IPS-18a (cell line): ENCODE data around the gene BAHD1.
"Not testable (repeated sequence)": the region's sequence is repeated elsewhere in the genome, so short reads cannot be mapped to it uniquely, and the experiment has no call there.

Experiments used
- H3K27ac ChIP-seq: one replicate; pipeline ENCODE4 v1.5.1; 2013; ENCODE audit warnings: low read length
- H3K27me3 ChIP-seq: one replicate; pipeline ENCODE4 v1.6.1; 2013; ENCODE audit warnings: mild to moderate bottlenecking, low read length; ENCODE audit not compliant: control insufficient read depth, insufficient read depth
- H3K36me3 ChIP-seq: one replicate; pipeline ENCODE4 v1.6.1; 2013; ENCODE audit warnings: low read depth, low read length; ENCODE audit not compliant: control insufficient read depth
- H3K4me1 ChIP-seq: one replicate; pipeline ENCODE4 v1.6.1; 2013; ENCODE audit warnings: low read depth, low read length; ENCODE audit not compliant: control insufficient read depth
- H3K4me3 ChIP-seq: one replicate; pipeline ENCODE4 v1.5.1; 2013; ENCODE audit warnings: low read length
- H3K9ac ChIP-seq: one replicate; pipeline ENCODE4 v1.6.1; 2013; ENCODE audit warnings: mild to moderate bottlenecking, low read length, moderate library complexity
- H3K9me3 ChIP-seq: one replicate; pipeline ENCODE4 v1.6.1; 2013; ENCODE audit warnings: low read depth, low read length; ENCODE audit not compliant: control insufficient read depth

BAHD1 gene

DNA sequence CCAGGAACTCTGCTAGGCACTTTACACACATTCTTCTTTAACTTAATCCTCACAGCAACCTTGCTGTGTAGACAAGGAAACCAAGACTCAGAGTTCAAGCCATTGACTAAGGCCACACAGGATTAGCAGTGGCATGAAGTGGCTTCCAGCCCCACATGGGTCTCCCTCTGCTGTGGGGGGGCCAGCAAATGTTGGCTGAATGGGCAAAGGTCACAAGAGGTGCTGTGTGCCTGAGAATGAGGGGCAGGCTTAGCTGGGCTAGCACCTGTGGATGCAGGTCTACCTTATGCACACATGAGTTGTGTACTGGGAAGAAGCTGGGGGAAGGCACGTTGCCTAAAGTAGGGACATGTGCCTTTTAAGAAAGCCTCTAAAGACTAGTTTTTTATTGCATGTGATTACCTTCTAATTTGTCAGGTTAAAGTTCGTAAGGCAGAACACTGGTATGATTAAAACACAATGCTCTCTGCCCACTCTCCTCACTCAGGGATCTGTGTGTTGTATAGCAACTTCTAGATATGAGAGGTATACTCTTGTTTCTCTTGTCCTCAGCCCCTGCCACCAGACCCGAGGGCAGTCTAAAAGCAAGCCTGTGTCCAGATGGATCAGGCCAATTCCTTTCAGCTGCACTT, 10.9 kb downstream of the BAHD1 start:
- no peaks in the 10 kb centered on the region for H3K9me3 ChIP-seq
- H3K9ac ChIP-seq = no peak overlapping the region
- no peak overlapping the region for H3K4me3 ChIP-seq
- peaks cover 4% of the 10 kb centered on the region for H3K36me3 ChIP-seq
- H3K27me3 ChIP-seq = no peaks in the 10 kb centered on the region
- H3K27ac ChIP-seq = no peak overlapping the region
- H3K4me1 ChIP-seq = peaks cover 20% of the 10 kb centered on the region

DNA sequence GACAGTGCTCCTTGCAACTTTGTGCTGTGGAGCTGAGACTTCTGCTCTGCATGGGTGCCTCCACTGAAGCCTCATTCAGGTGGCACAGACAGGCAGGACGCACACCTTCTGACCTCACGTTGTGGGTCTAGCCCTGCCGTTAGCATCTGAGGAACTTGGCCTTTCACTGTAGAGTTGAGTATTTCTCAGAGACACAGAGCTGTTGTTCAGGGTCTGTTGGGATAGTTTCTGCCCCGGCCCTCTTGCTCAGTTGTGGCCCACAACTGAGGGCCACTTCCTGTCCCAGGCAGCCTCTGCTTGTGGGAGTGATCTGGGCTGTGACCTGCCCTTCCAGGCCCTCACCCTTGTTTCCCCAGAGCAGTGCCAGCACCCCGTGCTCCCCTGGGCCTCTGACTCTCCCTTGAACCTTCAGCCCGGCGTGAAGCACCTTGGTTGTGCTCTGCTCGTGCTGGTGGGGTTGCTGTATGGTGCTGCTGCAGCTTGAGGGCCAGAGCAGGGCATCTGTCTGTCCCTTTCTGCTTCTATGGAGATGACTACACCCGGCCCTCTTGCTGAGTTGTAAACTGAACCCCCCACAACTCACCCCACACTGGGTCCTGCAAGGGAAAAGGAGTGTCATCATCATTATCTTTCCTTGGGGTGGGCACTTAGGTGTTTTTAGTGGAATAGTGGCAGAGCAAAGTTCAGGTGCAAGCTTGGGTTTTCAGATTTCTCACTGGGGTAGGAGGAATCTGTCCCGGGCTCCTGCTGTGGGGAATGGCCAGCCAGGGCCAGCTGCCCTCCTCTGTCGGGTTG, 11.7 kb downstream of the BAHD1 start:
- Histone ChIP-seq H3K4me1 (peaks cover 20% of the 10 kb centered on the region), H3K27ac (no peak overlapping the region), H3K27me3 (no peaks in the 10 kb centered on the region), H3K9me3 (no peaks in the 10 kb centered on the region), H3K9ac (no peak overlapping the region), H3K4me3 (no peak overlapping the region), H3K36me3 (no peaks in the 10 kb centered on the region)

DNA sequence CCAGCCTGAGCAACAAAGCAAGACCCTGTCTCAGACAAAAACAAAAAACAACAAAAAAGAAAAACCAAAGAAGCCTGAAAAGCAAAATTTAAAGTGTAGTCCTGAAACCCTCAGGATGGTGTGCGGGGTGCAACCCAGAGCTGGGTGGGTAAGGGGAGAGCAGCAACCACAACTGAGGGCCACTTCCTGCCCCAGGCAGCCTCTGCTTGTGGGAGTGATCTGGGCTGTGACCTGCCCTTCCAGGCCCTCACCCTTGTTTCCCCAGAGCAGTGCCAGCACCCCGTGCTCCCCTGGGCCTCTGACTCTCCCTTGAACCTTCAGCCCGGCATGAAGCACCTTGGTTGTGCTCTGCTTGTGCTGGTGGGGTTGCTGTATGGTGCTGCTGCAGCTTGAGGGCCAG, 13.2 kb downstream of the BAHD1 start:
- H3K9ac ChIP-seq, H3K4me3 ChIP-seq, H3K27me3 ChIP-seq, H3K27ac ChIP-seq, H3K9me3 ChIP-seq, H3K36me3 ChIP-seq: not testable (repeated sequence)
- peaks cover 20% of the 10 kb centered on the region for H3K4me1 ChIP-seq

DNA sequence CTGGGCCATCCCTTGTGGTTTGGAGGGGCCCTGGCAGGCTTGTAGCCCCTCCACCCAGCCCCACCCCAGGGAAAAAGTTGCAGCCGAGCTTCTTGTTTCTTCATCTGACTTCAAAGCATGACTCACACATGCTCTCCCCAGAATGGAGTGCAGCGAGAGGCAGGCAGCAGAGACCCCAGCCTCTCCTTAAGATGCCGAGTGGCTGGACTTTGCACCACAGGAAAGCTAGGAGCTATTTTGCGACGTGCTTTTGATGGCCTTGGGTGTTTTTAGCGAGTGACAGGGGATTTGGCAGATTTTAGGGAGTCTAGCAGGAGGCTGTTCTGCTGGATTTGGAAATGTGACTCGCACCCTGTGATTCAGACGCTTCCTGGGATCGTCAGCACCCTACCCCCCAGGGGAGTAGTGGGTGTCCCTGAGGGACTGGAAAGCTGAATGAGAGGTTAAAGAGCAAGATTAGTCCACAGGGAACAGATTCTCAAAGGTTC, 14.2 kb downstream of the BAHD1 start:
- no peaks in the 10 kb centered on the region for H3K9me3 ChIP-seq
- H3K27me3 ChIP-seq = no peaks in the 10 kb centered on the region
- peaks cover 8% of the 10 kb centered on the region for H3K36me3 ChIP-seq
- H3K9ac ChIP-seq = no peak overlapping the region
- H3K4me3 ChIP-seq = no peak overlapping the region
- H3K27ac ChIP-seq = no peak overlapping the region
- peaks cover 20% of the 10 kb centered on the region for H3K4me1 ChIP-seq

DNA sequence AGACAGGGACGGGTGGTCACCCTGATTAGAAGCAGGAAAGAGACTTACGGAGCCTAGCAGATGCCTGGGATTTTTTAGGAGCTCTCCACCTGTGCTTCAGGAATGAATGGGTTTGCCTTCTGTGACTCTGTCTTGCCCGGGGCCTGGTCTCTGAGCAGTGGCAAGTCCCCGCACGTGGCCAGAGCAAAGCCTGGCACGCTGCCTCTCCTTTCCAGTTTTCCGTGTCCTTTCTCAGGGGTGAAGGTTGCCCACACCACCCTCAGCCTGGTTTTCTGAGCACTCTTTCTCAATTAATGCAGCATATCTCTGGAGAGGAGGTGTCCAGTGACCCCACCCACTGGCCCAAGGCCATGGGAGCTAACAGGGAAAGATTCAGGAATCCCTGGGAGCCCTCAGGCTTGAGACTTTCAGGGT, 15.6 kb downstream of the BAHD1 start:
- no peaks in the 10 kb centered on the region for H3K27me3 ChIP-seq
- no peaks in the 10 kb centered on the region for H3K9me3 ChIP-seq
- peaks cover 17% of the 10 kb centered on the region for H3K4me1 ChIP-seq
- H3K9ac ChIP-seq = no peak overlapping the region
- H3K36me3 ChIP-seq = peaks cover 18% of the 10 kb centered on the region
- no peak overlapping the region for H3K27ac ChIP-seq
- H3K4me3 ChIP-seq = no peak overlapping the region

DNA sequence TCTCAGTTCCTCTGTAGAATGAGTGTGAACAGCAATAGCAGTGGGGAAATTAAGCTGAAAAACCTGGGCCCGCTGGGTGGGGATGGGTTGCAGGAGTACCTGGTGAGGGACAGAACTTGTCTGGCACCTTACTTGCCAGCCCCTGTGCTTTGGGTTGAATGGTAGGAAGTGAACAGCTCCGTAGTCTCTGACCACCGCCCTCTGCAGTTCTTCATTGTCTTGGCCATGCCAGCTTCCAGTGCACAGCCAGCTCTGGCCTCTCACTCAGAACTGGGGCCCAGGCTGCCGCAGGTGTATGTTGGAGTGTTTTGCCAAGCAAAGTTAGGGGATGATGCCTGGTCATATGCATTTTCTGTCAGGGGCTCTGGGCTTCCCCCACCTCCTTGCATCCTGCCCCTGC, 16.0 kb downstream of the BAHD1 start:
- Histone ChIP-seq H3K4me3 (no peak overlapping the region), H3K4me1 (peaks cover 12% of the 10 kb centered on the region), H3K27me3 (no peaks in the 10 kb centered on the region), H3K9me3 (no peaks in the 10 kb centered on the region), H3K9ac (no peak overlapping the region), H3K27ac (no peak overlapping the region), H3K36me3 (peaks cover 19% of the 10 kb centered on the region)

DNA sequence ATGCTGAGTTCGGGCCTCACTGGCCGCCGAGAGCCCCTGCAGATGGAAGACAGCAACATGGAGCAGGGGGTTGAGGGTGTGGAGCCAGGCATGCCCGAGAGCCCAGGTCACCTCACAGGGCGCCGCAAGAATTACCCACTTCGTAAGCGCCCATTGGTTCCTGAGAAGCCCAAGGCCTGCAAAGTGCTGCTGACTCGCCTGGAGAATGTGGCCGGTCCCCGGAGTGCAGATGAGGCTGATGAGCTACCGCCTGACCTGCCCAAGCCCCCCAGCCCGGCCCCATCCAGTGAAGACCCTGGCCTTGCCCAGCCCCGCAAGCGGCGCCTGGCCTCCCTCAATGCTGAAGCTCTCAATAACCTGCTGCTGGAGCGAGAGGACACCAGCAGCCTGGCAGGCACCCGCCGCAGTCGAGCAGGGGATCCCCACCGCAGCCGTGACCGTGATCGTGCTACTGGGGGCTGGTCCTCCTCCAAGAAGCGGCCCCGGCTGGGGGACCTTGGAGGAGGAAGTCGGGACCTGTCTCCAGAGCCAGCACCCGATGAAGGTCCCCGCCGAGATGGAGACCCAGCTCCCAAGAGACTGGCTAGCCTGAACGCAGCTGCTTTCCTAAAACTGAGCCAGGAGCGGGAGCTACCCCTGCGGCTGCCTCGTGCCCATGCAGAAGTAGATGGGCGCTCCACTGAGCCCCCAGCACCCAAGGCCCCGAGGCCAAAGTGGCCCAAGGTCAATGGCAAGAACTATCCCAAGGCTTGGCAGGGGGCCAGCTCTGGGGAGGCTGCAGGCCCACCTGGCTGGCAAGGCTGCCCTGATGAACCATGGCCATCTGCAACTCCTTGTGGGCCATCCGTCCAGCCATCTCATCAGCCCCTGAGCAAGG, 18.0 kb downstream of the BAHD1 start:
- no peaks in the 10 kb centered on the region for H3K27me3 ChIP-seq
- no peak overlapping the region for H3K27ac ChIP-seq
- peaks cover 34% of the 10 kb centered on the region for H3K36me3 ChIP-seq
- H3K9ac ChIP-seq = no peak overlapping the region
- H3K4me1 ChIP-seq = no peaks in the 10 kb centered on the region
- H3K9me3 ChIP-seq = no peaks in the 10 kb centered on the region
- no peak overlapping the region for H3K4me3 ChIP-seq

DNA sequence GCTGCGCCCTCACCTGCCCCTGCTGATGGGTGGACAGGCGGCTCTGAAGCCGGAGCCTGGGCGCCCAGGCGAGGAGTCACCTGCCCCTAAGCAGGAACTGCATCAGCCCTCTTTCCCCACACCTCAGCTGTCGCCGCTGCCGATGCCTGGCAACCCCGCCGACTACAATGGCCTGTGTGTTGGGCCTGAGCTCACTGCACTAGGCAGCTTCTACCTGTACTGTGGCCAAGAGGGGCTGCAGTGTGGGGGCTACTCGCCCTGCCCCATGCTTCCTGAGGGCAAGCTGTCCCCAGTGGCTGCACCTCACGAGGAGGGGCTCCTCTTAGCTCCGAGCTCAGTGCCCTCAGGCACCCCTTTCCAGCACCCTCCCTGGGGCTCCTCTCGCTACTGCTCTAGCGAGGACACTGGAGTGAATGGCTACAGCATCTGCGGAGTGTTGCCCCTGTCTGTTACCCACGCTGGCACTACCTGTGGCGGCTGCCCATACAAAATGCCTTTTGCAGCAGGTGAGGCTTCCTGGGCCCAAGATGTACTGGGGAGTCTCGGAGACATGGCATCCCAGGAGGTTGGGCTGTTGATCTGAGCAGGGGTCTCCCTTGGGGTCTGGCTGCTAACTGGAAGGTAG, 18.8 kb downstream of the BAHD1 start:
- Histone ChIP-seq H3K27ac (no peak overlapping the region), H3K27me3 (no peaks in the 10 kb centered on the region), H3K4me3 (no peak overlapping the region), H3K4me1 (no peaks in the 10 kb centered on the region), H3K36me3 (peaks cover 42% of the 10 kb centered on the region), H3K9me3 (no peaks in the 10 kb centered on the region), H3K9ac (no peak overlapping the region)

DNA sequence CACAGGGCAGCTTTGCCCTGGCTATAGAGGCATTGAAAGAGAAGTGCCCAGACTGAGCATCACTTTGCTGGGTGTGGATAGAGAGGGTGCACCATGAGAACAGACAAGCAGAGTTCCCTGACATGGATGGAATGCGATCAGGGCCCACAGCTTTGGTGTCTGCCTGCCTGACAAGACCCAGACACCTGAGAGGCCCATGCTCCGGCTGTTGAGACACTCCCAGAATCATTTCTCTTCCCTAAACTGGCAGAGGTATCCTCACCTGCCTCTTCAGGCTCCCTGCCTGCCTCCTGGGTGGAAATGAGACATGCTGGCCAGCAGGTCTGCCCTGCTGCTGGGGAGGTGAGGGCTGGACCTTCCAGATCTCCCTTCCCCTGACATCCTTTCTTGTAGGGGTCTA, 19.7 kb downstream of the BAHD1 start:
- no peak overlapping the region for H3K9ac ChIP-seq
- H3K4me3 ChIP-seq = no peak overlapping the region
- peaks cover 51% of the 10 kb centered on the region for H3K36me3 ChIP-seq
- no peak overlapping the region for H3K27ac ChIP-seq
- no peaks in the 10 kb centered on the region for H3K4me1 ChIP-seq
- H3K9me3 ChIP-seq = no peaks in the 10 kb centered on the region
- H3K27me3 ChIP-seq = no peaks in the 10 kb centered on the region

DNA sequence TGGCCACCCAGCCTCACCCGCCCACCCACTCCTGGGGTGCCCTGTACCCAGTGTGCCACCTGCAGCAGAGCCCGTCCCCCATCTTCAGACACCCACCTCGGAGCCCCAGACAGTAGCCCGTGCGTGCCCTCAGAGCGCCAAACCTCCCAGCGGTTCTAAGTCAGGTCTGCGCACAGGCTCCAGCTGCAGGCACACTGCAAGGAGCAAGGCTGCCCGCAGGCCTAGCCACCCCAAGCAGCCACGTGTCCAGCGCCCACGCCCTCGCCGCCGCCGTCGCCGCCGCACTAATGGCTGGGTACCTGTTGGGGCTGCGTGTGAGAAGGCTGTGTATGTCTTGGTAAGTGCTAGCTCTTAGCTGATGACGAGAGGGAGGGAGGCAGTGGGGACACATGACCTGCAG, 21.2 kb downstream of the BAHD1 start:
- H3K9ac ChIP-seq = no peak overlapping the region
- peaks cover 66% of the 10 kb centered on the region for H3K36me3 ChIP-seq
- no peak overlapping the region for H3K27ac ChIP-seq
- no peaks in the 10 kb centered on the region for H3K27me3 ChIP-seq
- H3K4me3 ChIP-seq = no peak overlapping the region
- H3K9me3 ChIP-seq = no peaks in the 10 kb centered on the region
- no peaks in the 10 kb centered on the region for H3K4me1 ChIP-seq

DNA sequence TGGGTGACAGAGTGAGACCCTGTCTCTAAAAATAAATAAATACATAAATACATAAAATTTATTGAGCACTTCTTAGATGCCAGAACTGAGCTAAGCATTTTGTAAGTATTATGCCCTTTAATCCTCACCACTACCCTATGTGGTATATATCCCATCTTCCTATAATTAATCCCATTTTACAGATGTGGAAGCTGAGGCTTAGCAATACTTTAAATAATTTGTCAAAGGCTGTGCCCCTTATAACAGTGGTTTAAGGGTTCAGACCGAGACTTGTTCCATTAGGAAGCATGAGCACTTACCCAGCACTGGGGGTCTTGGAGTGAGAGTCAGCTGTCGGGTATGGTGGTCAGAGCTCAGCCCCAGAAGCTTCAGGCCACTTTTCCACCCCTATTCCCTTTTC, 22.5 kb downstream of the BAHD1 start:
- H3K27ac ChIP-seq = no peak overlapping the region
- H3K36me3 ChIP-seq = peaks cover 73% of the 10 kb centered on the region
- H3K9me3 ChIP-seq = no peaks in the 10 kb centered on the region
- no peak overlapping the region for H3K4me3 ChIP-seq
- no peaks in the 10 kb centered on the region for H3K4me1 ChIP-seq
- no peaks in the 10 kb centered on the region for H3K27me3 ChIP-seq
- H3K9ac ChIP-seq = no peak overlapping the region
